SK-N-MC (cell line): ENCODE results near the gene ANKS6.

Experiments
- EZH2 ChIP-seq: fragments of 200-600 bp; sonication (generic); IDR thresholded peaks from one replicate; pipeline ENCODE4 v1.6.1; 2017; ENCODE audit warnings: antibody characterized with exemption
- POLR2AphosphoS5 ChIP-seq: IDR thresholded peaks from 2 replicates; pipeline ENCODE4 v1.6.1; 2012; ENCODE audit warnings: mild to moderate bottlenecking, low read depth, low read length, borderline replicate concordance

- TF ChIP-seq EZH2 (no peak), POLR2AphosphoS5 (no peak)
Measured at GRCh38 chr9:98770717-98771116, 25.6 kb downstream of the ANKS6 start.
